GM13977 (cell line): Measurements from ENCODE around the gene CAMTA1.
"Not testable (repeated sequence)": the region's sequence is repeated elsewhere in the genome, so short reads cannot be mapped to it uniquely, and the experiment has no call there.

Experiments used
- DNase-seq: peaks from one replicate; pipeline ENCODE4 v3.0.0; 2012; ENCODE audit warnings: low spot score
- in situ Hi-C: fragments of 300-500 bp; cut with MboI; formaldehyde crosslinking; loops from one replicate; pipeline ENCODE4 v1.12.0; 2022; ENCODE audit warnings: low sequenced_read_pairs, low pct_unique_long_range_greater_than_20kb, mixed read lengths, inconsistent platforms; ENCODE audit not compliant: unreplicated experiment
- TF ChIP-seq, protein P1 (sequence below): IDR thresholded peaks from 2 replicates; pipeline ENCODE4 v1.5.1; 2012; ENCODE audit warnings: mild to moderate bottlenecking, control low read depth; ENCODE audit not compliant: insufficient read depth; ENCODE audit errors: extremely low read depth, missing control alignments

Gene CAMTA1

GRCh38 chr1:7329868-7330615 lies 544.8 kb downstream of the CAMTA1 start:
- TF ChIP-seq, protein P1, sequence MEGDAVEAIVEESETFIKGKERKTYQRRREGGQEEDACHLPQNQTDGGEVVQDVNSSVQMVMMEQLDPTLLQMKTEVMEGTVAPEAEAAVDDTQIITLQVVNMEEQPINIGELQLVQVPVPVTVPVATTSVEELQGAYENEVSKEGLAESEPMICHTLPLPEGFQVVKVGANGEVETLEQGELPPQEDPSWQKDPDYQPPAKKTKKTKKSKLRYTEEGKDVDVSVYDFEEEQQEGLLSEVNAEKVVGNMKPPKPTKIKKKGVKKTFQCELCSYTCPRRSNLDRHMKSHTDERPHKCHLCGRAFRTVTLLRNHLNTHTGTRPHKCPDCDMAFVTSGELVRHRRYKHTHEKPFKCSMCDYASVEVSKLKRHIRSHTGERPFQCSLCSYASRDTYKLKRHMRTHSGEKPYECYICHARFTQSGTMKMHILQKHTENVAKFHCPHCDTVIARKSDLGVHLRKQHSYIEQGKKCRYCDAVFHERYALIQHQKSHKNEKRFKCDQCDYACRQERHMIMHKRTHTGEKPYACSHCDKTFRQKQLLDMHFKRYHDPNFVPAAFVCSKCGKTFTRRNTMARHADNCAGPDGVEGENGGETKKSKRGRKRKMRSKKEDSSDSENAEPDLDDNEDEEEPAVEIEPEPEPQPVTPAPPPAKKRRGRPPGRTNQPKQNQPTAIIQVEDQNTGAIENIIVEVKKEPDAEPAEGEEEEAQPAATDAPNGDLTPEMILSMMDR = no peak
- no peak for DNase-seq
- in situ Hi-C loops = no loop called here

- DNase-seq, in situ Hi-C loops: not testable (repeated sequence)
These were observed 545.5 kb downstream of the CAMTA1 start for GRCh38 chr1:7330726-7331125.

DNA sequence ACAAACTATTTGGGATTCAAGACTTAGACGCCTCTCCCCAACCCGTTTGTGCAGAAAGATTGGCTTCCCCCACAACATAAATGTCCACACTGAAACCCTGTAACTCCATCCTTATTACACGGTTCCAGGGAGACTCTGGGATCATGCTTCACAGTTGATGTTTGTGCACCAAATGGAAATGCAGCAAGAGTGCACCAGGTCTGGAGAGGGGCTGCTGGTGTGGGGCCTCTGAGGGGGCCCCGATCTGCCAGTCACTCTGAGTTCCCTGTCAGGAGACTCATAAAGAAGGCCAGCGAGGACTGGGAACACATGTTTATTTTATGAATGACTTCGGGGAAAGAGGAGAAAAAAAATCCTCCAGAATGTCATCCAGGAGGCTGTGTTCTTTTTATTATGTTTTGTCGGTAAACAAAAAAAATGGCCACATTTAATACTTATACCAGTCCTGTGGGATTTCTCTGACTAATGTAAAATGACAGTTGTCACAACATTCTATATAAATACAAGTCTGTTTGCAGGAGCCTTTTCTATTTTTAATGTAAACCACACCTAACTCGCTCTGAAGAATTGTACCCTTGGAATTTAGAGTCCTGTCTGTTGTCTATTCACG lies 546.8 kb downstream of the CAMTA1 start:
- DNase-seq = no peak
- in situ Hi-C loops = no loop called here
- TF ChIP-seq, protein P1 = no peak

- in situ Hi-C loops = no loop called here
- no peak for DNase-seq
- TF ChIP-seq, protein P1 = no peak
These were observed 547.8 kb downstream of the CAMTA1 start for GRCh38 chr1:7333094-7333493.

DNA sequence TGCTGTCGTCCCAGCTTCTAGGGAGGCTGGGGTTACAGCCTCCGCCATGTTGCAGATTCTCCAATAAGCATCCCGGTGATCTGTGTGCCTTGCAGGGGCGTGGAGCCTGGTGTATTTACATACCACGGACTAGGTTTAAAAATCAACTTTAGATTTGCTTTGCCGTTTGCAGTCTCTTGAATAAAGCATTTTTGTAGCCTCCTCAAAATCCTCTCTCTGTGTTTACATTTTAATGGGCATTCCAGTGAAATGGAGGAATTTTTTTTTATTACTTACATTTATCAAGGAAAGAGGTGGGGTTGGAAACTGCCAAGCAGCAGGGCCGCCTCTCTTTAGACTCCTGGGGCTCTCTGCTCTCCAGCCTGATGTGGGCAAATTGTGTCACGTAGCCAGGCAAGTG lies 548.4 kb downstream of the CAMTA1 start:
- DNase-seq = no peak
- TF ChIP-seq, protein P1 = no peak
- in situ Hi-C loops = no loop called here

DNA sequence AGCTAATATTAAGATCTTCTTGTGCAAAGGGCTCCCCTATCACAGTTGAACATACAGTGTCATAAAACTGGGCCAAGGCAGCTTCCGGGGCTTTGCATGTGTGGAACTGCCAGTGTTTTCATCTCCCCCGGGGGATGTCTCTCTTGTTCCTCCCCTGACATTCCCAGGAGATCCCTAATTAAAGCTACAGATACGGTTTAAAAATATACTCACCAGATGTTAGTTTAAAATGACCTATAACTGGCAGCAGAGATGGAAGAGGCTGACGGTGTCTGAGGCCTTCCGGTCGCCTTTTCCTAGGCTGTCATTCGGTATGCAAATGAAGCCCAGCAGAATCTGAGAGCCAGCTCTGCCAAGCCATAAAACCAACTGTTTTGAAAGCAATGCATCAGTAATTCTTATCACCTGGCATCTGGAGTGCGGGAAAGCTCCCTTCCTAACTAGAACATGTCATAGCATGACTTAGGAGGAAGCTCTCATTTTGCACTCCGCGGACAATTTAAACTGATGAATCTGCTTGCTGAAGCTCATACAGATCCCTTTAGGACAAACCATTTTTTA lies 549.3 kb downstream of the CAMTA1 start:
- in situ Hi-C loops = no loop called here
- no peak for DNase-seq
- TF ChIP-seq, protein P1 = no peak
